ENCODE results near the gene PPCDC.

The PPCDC gene

DNA sequence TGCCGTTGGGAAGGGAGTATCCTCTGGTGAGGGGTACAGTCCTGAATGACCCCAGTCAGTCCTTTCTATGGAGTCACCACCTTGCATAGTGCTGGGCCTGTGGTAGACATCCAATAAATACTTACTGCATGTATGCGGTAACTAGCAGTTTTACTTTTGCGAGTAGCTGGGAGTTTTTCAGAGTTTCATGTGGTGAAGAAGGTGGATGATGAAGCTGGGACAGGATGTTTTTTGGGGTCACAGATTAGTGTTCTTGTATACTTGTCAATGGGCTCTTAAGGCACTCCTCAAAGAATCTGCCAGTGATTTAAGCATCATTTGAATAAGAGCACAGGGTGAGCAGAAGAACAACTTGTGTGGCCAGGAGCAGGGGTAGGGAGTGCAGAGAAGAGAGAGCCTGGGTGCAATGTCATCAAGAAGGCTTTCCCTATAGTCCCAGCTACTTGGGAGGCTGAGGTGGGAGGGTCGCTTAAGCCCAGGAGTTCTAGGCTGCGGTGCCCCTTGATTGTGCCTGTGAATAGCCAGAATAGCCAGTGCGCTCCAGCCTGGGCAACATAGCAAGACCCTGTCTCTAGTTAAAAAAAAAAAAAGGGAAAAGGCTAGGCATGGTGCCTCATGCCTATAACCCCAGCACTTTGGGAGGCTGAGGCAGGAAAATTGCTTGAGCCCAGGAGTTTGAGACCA, 22.1 kb downstream of the PPCDC start:
- H3K27me3 Mint-ChIP-seq (ENCODE audit: low read depth) = no peaks in the 10 kb centered on the region
- peak overlapping the region; percentile 89 for H3K27ac Mint-ChIP-seq
- H3K4me1 Mint-ChIP-seq (ENCODE audit: low read depth) = peaks cover 50% of the 10 kb centered on the region
- H3K4me3 Mint-ChIP-seq = peak overlapping the region; percentile 80
- H3K9me3 Mint-ChIP-seq = no peaks in the 10 kb centered on the region
- peaks cover 30% of the 10 kb centered on the region for H3K36me3 Mint-ChIP-seq (ENCODE audit: low read depth)

- Mint-ChIP-seq H3K4me1 (ENCODE audit: low read depth) (peaks cover 41% of the 10 kb centered on the region), H3K4me3 (no peak overlapping the region), H3K27me3 (ENCODE audit: low read depth) (no peaks in the 10 kb centered on the region), H3K36me3 (ENCODE audit: low read depth) (peaks cover 31% of the 10 kb centered on the region), H3K27ac (no peak overlapping the region), H3K9me3 (no peaks in the 10 kb centered on the region)
Observed at GRCh38 chr15:75048394-75048793, 25.0 kb downstream of the PPCDC start.

- Mint-ChIP-seq H3K27ac (no peak overlapping the region), H3K4me3 (no peak overlapping the region), H3K9me3 (no peaks in the 10 kb centered on the region), H3K36me3 (ENCODE audit: low read depth) (peaks cover 28% of the 10 kb centered on the region), H3K4me1 (ENCODE audit: low read depth) (peaks cover 37% of the 10 kb centered on the region), H3K27me3 (ENCODE audit: low read depth) (no peaks in the 10 kb centered on the region)
Observed at GRCh38 chr15:75049392-75049791, 26.0 kb downstream of the PPCDC start.

DNA sequence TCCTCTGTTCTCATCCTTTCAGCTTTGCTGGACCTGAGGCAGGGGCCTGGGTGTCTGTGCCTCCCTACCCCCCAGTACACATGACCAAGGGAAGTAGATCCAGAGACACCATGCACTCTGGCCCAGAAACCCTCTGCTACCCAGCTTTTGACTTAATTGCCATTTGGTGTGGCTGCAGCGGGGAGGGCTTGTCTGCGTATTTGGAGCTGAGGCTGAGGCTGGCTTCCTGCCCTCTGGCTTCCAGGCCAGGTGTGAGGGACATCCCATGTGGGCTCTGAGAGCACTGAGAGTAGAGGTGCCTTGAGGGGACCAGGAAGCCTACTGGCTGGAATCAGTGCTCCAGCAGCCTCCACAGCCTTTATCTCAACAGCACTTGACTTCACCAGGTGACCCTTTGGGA, 26.9 kb downstream of the PPCDC start:
- Mint-ChIP-seq H3K4me3 (no peak overlapping the region), H3K4me1 (ENCODE audit: low read depth) (peaks cover 31% of the 10 kb centered on the region), H3K27me3 (ENCODE audit: low read depth) (no peaks in the 10 kb centered on the region), H3K36me3 (ENCODE audit: low read depth) (peaks cover 20% of the 10 kb centered on the region), H3K27ac (no peak overlapping the region), H3K9me3 (no peaks in the 10 kb centered on the region)

- Mint-ChIP-seq H3K27me3 (ENCODE audit: low read depth) (no peaks in the 10 kb centered on the region), H3K9me3 (no peaks in the 10 kb centered on the region), H3K4me1 (ENCODE audit: low read depth) (peaks cover 33% of the 10 kb centered on the region), H3K27ac (peak overlapping the region; percentile 45), H3K36me3 (ENCODE audit: low read depth) (peaks cover 22% of the 10 kb centered on the region), H3K4me3 (no peak overlapping the region)
Observed at GRCh38 chr15:75051191-75051608, 27.8 kb downstream of the PPCDC start.

DNA sequence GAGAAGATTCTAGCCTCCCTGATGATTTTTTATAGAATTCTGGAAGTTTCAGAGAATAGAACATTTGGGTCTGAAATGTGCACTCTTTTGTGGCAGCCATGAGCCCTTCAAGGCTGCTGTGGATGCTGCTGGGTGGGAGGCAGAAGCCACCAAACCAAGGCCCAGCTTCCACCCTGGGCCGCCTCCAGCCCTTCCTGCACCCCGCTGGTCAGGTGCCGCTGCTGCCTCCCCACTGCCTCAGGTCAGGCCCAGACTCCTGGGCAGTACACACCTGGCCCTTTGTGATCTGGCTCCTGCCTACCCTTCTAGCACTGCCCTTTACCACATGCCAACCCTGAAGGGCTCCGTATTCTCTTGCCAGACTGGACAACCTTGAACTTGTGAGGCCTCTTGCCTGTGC, 28.3 kb downstream of the PPCDC start:
- H3K27ac Mint-ChIP-seq = no peak overlapping the region
- peaks cover 30% of the 10 kb centered on the region for H3K4me1 Mint-ChIP-seq (ENCODE audit: low read depth)
- peaks cover 18% of the 10 kb centered on the region for H3K36me3 Mint-ChIP-seq (ENCODE audit: low read depth)
- no peaks in the 10 kb centered on the region for H3K9me3 Mint-ChIP-seq
- H3K27me3 Mint-ChIP-seq (ENCODE audit: low read depth) = no peaks in the 10 kb centered on the region
- no peak overlapping the region for H3K4me3 Mint-ChIP-seq

DNA sequence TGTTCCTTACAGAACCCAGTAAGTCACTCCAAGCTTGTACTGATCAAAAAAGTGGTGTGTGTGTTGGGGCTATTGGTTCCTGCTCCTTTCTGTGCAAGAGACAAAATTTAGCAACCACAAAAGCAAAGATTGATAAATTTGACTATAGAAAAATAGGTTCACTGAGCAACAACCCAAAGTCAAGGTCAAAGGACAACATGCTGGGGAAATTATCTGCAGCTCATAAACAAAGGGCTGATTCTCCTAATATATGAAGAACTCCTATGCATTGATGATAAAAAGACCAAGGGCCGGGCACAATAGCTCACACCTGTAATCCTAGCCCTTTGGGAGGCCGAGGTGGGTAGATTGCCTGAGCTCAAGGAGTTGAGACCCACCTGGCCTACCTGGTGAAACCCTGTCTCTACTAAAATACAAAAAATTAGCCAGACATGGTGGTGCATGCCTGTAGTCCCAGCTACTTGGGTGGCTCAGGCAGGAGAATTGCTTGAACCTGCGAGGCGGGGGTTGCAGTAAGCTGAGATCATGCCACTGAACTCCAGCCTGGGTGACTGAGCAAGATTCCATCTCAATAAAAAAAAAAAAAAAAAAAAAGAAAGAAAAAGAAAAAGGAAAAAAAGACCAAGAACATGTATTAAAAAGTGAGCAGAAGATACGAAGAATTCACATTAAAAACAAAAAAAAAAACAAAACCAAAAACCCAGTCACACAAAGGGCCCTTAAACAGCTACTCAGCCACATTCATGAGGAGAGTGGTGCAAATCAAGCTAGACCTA, 29.8 kb downstream of the PPCDC start:
- Mint-ChIP-seq H3K4me1 (ENCODE audit: low read depth) (peaks cover 23% of the 10 kb centered on the region), H3K27me3 (ENCODE audit: low read depth) (no peaks in the 10 kb centered on the region), H3K36me3 (ENCODE audit: low read depth) (peaks cover 18% of the 10 kb centered on the region), H3K27ac (no peak overlapping the region), H3K9me3 (no peaks in the 10 kb centered on the region), H3K4me3 (no peak overlapping the region)

GRCh38 chr15:75053748-75054125, 30.3 kb downstream of the PPCDC start:
- Mint-ChIP-seq H3K4me1 (ENCODE audit: low read depth) (peaks cover 28% of the 10 kb centered on the region), H3K4me3 (no peak overlapping the region), H3K27me3 (ENCODE audit: low read depth) (no peaks in the 10 kb centered on the region), H3K27ac (no peak overlapping the region), H3K36me3 (ENCODE audit: low read depth) (peaks cover 20% of the 10 kb centered on the region), H3K9me3 (no peaks in the 10 kb centered on the region)

DNA sequence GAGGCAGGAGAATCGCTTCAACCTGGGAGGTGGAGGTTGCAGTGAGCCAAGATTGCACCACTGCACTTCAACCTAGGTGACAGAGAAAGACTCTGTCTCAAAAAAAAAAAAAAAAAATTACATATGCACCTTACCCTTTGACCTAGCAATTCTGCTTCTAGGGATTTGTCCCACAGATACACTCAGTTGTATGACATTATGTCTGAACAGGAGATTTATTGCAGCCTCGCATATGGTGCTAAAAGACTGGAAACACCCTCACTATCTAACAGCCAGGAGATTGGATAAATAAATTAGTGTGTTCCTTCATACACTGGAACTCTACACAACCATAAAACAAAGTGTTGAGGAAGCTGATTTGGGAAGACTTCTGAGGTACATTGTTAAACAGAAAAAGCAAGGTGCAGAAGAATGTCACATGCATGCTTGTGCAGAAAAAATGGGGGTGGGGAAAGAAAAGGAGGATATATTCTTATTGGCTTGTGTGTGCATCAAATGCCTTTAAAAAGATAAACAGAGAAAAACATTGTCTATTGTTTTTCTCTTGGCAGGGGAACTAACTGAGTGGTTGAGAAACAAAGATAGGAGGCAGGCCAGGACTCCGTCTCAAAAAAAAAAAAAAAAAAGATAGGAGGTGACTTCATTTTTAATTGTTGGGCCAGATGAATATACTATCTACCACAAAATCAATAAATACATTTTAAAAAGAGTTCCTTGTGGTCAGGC, 30.9 kb downstream of the PPCDC start:
- H3K9me3 Mint-ChIP-seq = no peaks in the 10 kb centered on the region
- H3K27me3 Mint-ChIP-seq (ENCODE audit: low read depth) = no peaks in the 10 kb centered on the region
- H3K27ac Mint-ChIP-seq = no peak overlapping the region
- H3K4me1 Mint-ChIP-seq (ENCODE audit: low read depth) = peaks cover 28% of the 10 kb centered on the region
- H3K4me3 Mint-ChIP-seq = no peak overlapping the region
- H3K36me3 Mint-ChIP-seq (ENCODE audit: low read depth) = peaks cover 15% of the 10 kb centered on the region

DNA sequence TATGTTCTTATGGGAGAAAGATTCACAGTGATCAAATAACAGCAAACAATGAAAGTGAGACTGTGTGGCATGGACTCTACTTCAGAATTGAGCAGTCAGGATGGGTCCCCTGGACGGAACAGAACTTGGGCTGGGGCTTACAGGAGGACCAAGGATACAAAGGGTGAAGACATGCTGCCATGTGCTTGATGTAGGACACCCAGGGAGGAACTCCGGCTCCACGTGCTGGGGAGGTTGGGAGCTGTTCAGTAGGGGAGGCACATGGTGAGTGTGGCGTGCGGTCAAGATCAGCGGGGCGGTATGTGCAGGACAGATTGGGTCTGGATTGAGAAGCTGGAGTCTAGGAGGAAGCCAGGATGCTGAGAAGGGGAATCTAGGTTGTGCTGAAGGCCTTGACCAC, 32.6 kb downstream of the PPCDC start:
- Mint-ChIP-seq H3K4me1 (ENCODE audit: low read depth) (peaks cover 28% of the 10 kb centered on the region), H3K27me3 (ENCODE audit: low read depth) (no peaks in the 10 kb centered on the region), H3K4me3 (no peak overlapping the region), H3K36me3 (ENCODE audit: low read depth) (peaks cover 14% of the 10 kb centered on the region), H3K9me3 (no peaks in the 10 kb centered on the region), H3K27ac (peak overlapping the region; percentile 50)

DNA sequence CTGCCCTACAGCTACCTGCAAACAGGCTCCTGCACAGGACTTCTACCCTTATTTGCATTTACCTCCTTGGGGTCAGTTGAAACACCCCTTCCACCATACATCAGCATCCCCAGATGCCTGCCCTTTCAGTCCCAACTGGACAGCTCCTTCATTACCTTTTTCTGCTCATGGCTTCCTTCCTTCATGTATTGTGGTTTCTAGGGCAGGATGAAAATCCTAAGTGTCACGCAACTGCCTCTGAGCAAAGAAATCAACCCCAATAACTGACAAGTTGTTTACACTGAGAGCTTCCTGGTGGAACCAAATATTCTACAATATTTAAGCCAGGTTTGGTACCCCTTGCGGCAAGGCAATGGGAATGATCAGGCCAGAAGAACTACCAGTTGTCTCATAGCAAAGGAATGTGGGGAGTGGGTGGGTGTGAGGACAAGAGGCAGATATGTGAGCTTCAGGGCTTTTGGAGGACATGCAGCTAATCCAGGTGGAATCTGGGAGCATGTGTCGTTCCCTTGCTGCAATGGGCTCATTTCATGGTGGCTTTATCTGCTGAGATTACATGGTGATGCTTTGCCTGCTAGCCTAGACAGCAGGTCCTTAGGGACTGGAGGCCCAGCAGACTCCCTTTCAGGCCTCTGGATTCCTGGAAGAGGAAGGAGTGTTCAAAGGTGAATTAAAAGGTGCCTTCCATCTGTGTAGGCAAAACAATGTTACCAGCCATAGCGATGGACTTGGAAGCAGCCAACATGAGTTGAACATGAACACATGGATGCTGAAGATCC, 34.9 kb downstream of the PPCDC start:
- H3K4me3 Mint-ChIP-seq = no peak overlapping the region
- H3K9me3 Mint-ChIP-seq = peaks cover 2% of the 10 kb centered on the region
- H3K27ac Mint-ChIP-seq = peak overlapping the region; percentile 53

DNA sequence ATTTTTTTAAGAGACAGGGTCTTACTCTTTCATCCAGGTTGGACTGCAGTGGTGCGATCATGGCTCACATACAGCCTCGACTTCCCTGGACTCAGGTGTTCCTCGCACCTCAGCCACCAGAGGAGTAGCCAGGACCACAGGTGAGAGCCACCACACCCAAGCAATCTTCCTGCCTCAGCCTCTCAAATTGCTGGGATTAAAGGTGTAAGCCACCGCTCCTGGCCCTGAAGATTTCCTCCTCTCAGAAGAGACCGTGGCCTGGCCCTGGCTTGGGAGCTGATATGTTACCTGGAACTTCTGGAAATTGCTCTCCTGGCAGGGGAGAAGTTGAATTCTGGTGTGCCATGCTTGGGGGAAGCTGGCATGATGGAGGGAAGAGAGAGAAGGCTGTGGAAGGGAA, 36.2 kb downstream of the PPCDC start:
- Mint-ChIP-seq H3K9me3 (peaks cover 12% of the 10 kb centered on the region), H3K4me3 (no peak overlapping the region), H3K27me3 (ENCODE audit: low read depth) (no peaks in the 10 kb centered on the region), H3K36me3 (ENCODE audit: low read depth) (peaks cover 24% of the 10 kb centered on the region), H3K27ac (peak overlapping the region; percentile 31), H3K4me1 (ENCODE audit: low read depth) (peaks cover 40% of the 10 kb centered on the region)

More for the DNA sequence above, 34.9 kb downstream of the PPCDC start:
- Mint-ChIP-seq H3K27me3 (ENCODE audit: low read depth) (no peaks in the 10 kb centered on the region), H3K36me3 (ENCODE audit: low read depth) (peaks cover 16% of the 10 kb centered on the region), H3K4me1 (ENCODE audit: low read depth) (peaks cover 35% of the 10 kb centered on the region)

DNA sequence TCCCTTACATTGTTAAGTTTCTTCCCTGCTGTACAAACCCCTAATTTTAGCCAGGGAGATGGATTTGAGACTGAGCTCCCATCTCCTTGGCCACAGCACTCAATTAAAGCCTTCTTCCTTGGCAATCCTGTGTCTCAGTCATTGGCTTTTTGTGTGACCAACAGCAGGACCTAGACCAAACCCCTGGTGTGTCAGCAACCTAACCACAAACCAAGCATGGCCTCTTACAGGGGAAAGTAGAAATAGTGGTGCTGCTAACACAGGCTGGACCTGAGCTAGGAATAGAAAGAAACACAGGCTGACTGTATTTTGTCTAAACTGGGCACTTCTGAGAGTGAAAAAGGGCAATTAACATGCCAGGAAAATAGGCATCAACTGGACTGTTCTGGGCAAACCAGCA, 37.9 kb downstream of the PPCDC start:
- peak overlapping the region; percentile 7 for H3K4me3 Mint-ChIP-seq
- peaks cover 46% of the 10 kb centered on the region for H3K4me1 Mint-ChIP-seq (ENCODE audit: low read depth)
- peaks cover 30% of the 10 kb centered on the region for H3K36me3 Mint-ChIP-seq (ENCODE audit: low read depth)
- H3K27ac Mint-ChIP-seq = peak overlapping the region; percentile 82
- peaks cover 21% of the 10 kb centered on the region for H3K9me3 Mint-ChIP-seq
- H3K27me3 Mint-ChIP-seq (ENCODE audit: low read depth) = no peaks in the 10 kb centered on the region

GRCh38 chr15:75062706-75063105, 39.3 kb downstream of the PPCDC start:
- H3K27ac Mint-ChIP-seq = no peak overlapping the region
- H3K4me3 Mint-ChIP-seq = no peak overlapping the region
- peaks cover 25% of the 10 kb centered on the region for H3K9me3 Mint-ChIP-seq
- H3K36me3 Mint-ChIP-seq (ENCODE audit: low read depth) = peaks cover 41% of the 10 kb centered on the region
- H3K27me3 Mint-ChIP-seq (ENCODE audit: low read depth) = no peaks in the 10 kb centered on the region
- peaks cover 58% of the 10 kb centered on the region for H3K4me1 Mint-ChIP-seq (ENCODE audit: low read depth)
